ENCODE results near the gene WBP1.

DNA sequence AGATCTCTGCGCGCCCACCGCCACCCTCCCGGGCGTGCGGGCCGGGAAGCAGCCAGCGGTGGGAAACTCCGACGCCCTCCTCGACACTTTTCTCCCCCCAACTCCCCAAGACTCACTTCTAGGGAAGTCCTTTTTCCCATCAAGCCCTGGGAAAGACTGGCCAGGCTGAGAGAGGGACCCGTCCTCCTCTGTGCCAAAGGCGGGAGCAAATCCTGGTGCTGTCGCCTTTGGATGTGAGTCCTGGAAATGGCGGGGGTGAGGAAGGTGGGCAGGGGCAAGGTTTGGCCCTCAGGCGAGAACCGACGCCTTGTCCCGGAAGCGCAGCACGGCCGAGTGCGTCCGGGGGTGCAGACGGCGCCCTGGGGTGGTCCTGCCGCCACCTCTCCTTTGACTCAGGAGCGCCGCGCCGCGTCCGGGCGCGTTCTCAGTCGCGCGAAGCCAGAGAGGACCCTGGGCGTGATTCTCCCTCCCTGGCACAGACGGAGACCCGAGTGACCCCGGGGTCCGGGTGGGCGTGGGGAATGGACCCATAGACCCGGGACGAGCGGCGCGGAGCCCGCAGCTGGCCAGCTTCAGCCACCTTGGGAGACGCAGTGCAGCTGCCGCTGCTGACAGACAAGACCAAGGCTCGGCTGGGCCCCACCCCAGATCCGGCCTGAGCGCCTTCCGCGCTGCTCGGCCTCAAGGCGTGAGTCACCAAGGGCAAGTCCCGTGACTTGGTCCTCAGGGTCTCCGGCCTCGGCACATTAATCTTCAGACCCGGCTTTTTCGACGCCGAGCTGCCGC lies 44.7 kb downstream of the WBP1 start:
- TF ChIP-seq, protein P1, sequence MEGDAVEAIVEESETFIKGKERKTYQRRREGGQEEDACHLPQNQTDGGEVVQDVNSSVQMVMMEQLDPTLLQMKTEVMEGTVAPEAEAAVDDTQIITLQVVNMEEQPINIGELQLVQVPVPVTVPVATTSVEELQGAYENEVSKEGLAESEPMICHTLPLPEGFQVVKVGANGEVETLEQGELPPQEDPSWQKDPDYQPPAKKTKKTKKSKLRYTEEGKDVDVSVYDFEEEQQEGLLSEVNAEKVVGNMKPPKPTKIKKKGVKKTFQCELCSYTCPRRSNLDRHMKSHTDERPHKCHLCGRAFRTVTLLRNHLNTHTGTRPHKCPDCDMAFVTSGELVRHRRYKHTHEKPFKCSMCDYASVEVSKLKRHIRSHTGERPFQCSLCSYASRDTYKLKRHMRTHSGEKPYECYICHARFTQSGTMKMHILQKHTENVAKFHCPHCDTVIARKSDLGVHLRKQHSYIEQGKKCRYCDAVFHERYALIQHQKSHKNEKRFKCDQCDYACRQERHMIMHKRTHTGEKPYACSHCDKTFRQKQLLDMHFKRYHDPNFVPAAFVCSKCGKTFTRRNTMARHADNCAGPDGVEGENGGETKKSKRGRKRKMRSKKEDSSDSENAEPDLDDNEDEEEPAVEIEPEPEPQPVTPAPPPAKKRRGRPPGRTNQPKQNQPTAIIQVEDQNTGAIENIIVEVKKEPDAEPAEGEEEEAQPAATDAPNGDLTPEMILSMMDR (IDR thresholded peaks at IDR 0.05; ENCODE audit: poor library complexity), result peak; percentile 44
- TF ChIP-seq EZH2 (IDR thresholded peaks at IDR 0.05; ENCODE audit: borderline replicate concordance), result peak; percentile 61
- no peak for TF ChIP-seq EZH2phosphoT487 (IDR thresholded peaks at IDR 0.05; ENCODE audit: low read depth, severe bottlenecking, unreplicated experiment)
